Fibroblast of villous mesenchyme (primary cell): ENCODE results near the gene IGF2. TPM values are rescaled to one million over a fixed set of nuclear protein-coding genes. Genes with fewer than 3 reads are reported as not detected.

Source experiments
- DNase-seq: peaks from one replicate; pipeline ENCODE4 v3.0.0-alpha.2; 2010; ENCODE audit warnings: low read depth
- H3K4me3 ChIP-seq: 2 replicates; pipeline ENCODE4 v1.5.1; 2011; ENCODE audit warnings: low read depth, mild to moderate bottlenecking, low read length
- CTCF ChIP-seq: IDR thresholded peaks from 2 replicates; pipeline ENCODE4 v1.5.1; 2012; ENCODE audit warnings: low read depth, mild to moderate bottlenecking, low read length; ENCODE audit not compliant: insufficient read depth
- total RNA-seq: library from RNA; depleted of rRNA; stranded (reverse); fragments of >200 nt; gene quantifications from 2 replicates; pipeline ENCODE4 v1.2.3, GENCODE V29; 2012

IGF2 gene
- total RNA-seq, 1 donor: 26.8 TPM

DNA sequence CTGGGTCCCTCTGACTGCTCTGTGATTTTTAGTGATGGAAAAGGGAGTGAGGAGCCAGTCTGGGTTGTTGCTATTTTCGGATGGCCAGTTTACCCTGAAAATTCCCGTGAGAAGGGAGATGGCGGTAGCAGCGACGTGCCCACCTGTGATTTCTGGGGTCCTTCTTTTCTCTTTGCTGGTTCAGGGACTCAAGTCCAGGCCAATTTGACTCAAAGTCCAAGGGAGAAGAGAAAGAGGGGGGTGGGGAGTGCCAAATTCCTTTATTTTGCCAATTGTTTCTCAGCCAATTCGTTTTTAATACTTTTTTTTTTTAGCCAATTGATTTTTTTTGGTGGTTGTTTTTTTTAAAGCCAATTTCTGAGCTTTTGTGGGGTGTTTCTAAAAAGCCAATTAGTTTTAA is 6.9 kb downstream of the IGF2 start:
- TF ChIP-seq CTCF: no peak
- no peak overlapping the region for H3K4me3 ChIP-seq
- DNase-seq: no peak

DNA sequence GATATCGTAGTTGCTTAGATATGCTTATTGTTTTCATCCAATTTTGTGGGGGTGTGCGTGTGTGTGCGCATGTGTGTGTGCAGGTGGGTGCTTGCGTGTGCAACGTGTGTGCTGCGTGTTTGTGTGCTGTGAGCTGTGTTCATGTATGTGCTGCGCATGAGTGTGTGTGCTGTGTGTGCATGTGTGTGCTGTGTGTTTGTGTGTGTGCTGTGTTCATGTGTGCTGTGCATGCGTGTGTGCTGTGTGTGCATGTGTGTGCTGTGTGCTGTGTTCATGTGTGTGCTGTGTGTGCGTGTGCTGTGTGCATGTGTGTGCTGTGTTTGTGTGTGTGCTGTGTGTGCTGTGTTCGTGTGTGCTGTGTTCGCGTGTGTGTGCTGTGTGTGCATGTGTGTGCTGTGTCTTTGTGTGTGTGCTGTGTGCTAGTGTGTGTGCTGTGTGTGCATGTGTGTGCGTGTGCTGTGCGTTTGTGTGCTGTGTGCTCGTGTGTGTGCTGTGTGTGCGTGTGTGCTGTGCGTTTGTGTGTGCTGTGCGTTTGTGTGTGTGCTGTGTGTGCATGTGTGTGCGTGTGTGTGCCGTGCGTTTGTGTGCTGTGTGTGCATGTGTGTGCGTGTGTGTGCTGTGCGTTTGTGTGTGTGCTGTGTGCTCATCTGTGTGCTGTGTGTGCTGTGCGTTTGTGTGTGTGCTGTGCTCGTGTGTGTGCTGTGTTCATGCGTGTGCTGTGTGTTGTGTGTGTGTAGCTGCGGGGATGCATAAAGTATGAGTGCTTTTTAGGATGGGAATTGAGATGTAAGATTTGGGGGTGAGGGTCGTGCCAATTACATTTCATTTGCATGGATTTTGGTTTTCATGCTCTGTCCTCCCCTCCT is 7.6 kb downstream of the IGF2 start:
- no peak for TF ChIP-seq CTCF
- no peak for DNase-seq
- no peak overlapping the region for H3K4me3 ChIP-seq

GRCh38 chr11:2130881-2131352 is 8.3 kb downstream of the IGF2 start:
- TF ChIP-seq CTCF: no peak
- no peak overlapping the region for H3K4me3 ChIP-seq
- no peak for DNase-seq

DNA sequence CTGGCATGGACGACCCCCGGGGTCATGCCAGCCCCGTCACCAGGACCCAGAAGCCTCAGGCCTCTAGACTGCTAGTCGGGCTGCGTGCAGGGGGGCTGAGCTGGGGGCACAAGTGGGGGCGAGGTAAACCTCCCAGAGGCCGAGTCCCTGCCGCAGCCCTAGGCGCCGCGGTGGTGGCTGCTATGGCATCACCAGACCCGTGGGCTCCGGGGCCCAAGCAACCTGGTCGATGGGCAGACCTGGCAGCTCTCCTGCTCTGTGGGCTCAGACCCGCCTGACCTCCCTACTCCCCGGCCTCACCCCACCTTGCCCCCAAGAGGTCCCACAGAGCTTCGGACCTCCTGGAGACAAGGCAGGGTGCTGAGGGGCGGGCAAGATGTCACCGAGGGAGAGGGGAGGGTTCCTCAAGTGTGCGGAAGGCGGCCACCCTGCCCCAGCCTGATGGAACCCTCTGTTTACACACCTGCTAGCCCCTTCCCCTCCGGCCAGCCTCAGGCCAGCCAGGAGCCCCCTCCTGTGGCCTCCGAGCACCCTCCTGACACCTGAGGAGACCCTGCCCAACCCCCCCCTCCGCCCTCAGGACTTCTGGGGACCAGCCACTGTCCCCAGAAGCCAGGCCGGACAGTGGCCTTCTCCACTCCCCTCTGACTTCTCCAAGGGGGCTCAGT is 9.4 kb downstream of the IGF2 start:
- no peak for TF ChIP-seq CTCF
- H3K4me3 ChIP-seq: no peak overlapping the region
- no peak for DNase-seq

- no peak for TF ChIP-seq CTCF
These were observed 9.9 kb downstream of the IGF2 start for GRCh38 chr11:2129308-2129698.

DNA sequence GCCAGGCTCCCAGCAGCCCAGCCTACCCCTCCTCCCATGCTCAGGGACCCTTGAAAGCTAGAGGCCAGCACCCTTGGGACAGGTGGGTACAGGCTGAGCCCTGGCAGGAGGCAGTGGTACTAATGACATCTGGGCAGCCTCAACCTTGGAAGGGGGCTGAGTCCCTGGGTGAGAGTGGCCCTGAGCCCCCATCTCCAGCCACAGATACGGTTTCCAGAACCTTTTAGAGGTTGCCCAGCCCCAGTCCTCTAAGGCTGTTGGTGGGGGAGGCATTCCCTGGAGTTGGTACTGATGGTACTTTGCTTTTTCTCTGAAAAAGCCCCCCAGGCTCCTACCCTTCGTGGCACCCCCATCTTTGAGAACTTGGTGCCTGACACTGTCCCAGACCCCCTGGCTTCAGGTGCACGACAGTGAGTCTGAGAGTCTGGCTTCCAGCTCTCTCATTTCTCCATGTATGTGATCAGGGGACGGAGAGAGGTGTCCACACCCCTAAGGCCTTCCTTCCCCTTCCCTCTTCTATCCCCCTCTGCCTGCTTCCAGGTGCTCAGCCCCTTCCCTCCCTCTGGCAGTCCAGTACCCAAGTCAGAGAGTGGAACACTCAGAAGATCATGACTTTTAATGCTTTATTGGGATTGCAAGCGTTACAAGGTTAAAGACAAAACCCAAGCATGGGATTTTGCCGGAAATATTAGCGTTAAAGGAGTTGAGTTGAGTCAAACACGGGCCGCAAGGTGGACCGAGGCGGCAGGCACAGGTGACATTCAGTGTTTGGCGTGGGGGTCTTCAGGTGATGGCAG is 10.5 kb downstream of the IGF2 start:
- no peak for TF ChIP-seq CTCF
- DNase-seq: no peak
- H3K4me3 ChIP-seq: no peak overlapping the region

More at GRCh38 chr11:2129308-2129698, 9.9 kb downstream of the IGF2 start:
- DNase-seq: no peak
- no peak overlapping the region for H3K4me3 ChIP-seq
